ENCODE measurements around the gene CAPN7. TPM values are rescaled to one million over a fixed set of nuclear protein-coding genes. Genes with fewer than 3 reads are reported as not detected.
A peak's percentile ranks its signal among the peaks of the same experiment; 100 is the strongest.

The CAPN7 gene
- total RNA-seq, 2 experiments from 2014 or later, result 25.0 to 27.0 TPM

GRCh38 chr3:15223685-15224572 is 17.9 kb downstream of the CAPN7 start:
- Mint-ChIP-seq H3K27ac (no peak overlapping the region), H3K4me3 (no peak overlapping the region), H3K9me3 (no peaks in the 10 kb centered on the region), H3K4me1 (no peaks in the 10 kb centered on the region), H3K27me3 (no peaks in the 10 kb centered on the region), H3K36me3 (ENCODE audit: low read depth) (peaks cover 27% of the 10 kb centered on the region)
- ChIA-PET CTCF (no interaction called here), POLR2A (no interaction called here)
- no peak for DNase-seq

GRCh38 chr3:15228147-15228546 is 22.1 kb downstream of the CAPN7 start:
- Mint-ChIP-seq H3K4me3 (no peak overlapping the region), H3K27ac (no peak overlapping the region), H3K9me3 (no peaks in the 10 kb centered on the region), H3K36me3 (ENCODE audit: low read depth) (peaks cover 15% of the 10 kb centered on the region), H3K4me1 (no peaks in the 10 kb centered on the region), H3K27me3 (no peaks in the 10 kb centered on the region)
- ChIA-PET CTCF (no interaction called here), POLR2A (no interaction called here)
- no peak for DNase-seq

DNA sequence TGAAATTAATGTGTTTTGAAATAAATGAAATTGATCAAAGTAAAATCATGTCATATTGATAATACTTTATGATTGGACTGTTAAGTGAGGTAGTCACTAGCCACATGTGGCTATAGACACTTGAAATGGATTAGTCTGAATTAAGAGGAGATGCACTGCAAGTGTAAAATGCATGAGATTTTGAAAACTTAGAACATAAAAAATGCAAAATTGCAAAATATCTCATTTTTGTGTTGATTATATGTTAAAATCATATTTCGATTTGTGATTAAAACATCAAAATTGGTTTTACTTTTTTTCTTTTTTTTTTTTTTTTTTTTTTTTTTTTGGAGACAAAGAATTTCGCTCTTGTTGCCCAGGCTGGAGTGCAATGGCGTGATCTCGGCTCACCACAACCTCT is 23.2 kb downstream of the CAPN7 start:
- no peak overlapping the region for H3K4me3 Mint-ChIP-seq
- no peaks in the 10 kb centered on the region for H3K4me1 Mint-ChIP-seq
- H3K27me3 Mint-ChIP-seq, result no peaks in the 10 kb centered on the region
- H3K9me3 Mint-ChIP-seq, result no peaks in the 10 kb centered on the region
- POLR2A ChIA-PET, result no interaction called here
- DNase-seq, result no peak
- CTCF ChIA-PET, result no interaction called here
- no peak overlapping the region for H3K27ac Mint-ChIP-seq
- H3K36me3 Mint-ChIP-seq (ENCODE audit: low read depth), result peaks cover 13% of the 10 kb centered on the region

GRCh38 chr3:15241341-15241740 is 35.3 kb downstream of the CAPN7 start:
- ChIA-PET POLR2A (no interaction called here), CTCF (interaction anchor here (0.6 to 0.7 kb wide), 3 partner anchors 27 to 34 kb away, joined by 3 to 4 read pairs (median 3); no protein-coding TSS in a partner anchor)
- H3K9me3 Mint-ChIP-seq, result no peaks in the 10 kb centered on the region
- DNase-seq, result peak; percentile 60
- peaks cover 4% of the 10 kb centered on the region for H3K4me1 Mint-ChIP-seq
- no peaks in the 10 kb centered on the region for H3K27me3 Mint-ChIP-seq
- H3K27ac Mint-ChIP-seq, result no peak overlapping the region
- peaks cover 23% of the 10 kb centered on the region for H3K36me3 Mint-ChIP-seq (ENCODE audit: low read depth)
- H3K4me3 Mint-ChIP-seq, result no peak overlapping the region

DNA sequence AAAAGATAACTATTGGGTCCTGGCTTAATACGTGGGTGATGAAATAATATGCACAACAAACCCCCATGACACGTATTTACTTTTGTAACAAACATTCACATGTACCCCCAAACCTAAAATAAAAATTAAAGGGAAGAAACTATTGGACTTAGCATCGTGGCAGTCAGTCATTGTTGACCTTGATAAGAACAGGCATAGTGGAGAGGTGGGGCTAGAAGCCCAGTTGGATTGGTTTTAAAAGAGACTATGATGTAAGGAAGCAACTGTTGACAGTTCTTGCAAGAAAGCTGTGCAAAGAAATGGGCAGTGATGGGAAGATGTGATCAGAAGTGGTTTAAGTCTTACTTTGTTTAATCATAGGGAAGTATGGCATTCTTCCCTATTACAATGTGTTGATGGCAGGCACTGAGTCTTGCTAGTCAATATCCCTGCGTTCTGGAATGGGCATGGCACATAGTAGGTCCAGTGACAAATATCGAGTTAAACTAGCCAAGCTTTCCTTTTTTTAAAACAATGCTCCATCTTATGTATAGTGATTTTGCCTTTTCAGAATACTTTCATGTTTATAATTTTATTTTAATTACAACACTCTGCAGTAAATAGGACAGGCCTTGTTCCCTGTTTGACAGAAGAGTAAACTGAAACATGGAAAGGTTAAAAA is 37.9 kb downstream of the CAPN7 start:
- DNase-seq, result no peak
- Mint-ChIP-seq H3K27ac (no peak overlapping the region), H3K36me3 (ENCODE audit: low read depth) (peaks cover 32% of the 10 kb centered on the region), H3K4me3 (no peak overlapping the region), H3K27me3 (no peaks in the 10 kb centered on the region), H3K4me1 (peaks cover 6% of the 10 kb centered on the region), H3K9me3 (no peaks in the 10 kb centered on the region)
- ChIA-PET CTCF (no interaction called here), POLR2A (no interaction called here)

DNA sequence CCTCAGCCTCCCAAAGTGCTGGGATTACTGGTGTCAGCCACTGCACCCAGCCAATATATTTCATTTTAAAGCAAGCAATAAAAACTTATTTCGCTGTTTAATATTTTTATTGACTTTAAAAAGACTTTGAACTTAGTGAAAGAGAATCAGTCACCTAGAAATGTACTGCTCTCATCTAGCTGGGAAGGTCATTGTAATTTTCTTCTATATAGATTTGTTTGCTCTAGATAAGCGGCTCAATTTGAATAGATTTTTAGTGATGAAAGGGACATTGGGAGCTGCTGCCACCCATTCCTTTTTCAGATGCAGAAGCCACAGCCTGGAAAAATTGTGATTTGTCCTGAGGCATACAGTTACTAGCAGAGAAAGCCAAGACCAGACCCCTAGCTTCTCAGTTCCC is 40.1 kb downstream of the CAPN7 start:
- H3K9me3 Mint-ChIP-seq, result no peaks in the 10 kb centered on the region
- POLR2A ChIA-PET, result no interaction called here
- H3K4me1 Mint-ChIP-seq, result peaks cover 6% of the 10 kb centered on the region
- DNase-seq, result no peak
- H3K27me3 Mint-ChIP-seq, result no peaks in the 10 kb centered on the region
- no peak overlapping the region for H3K4me3 Mint-ChIP-seq
- H3K36me3 Mint-ChIP-seq (ENCODE audit: low read depth), result peaks cover 36% of the 10 kb centered on the region
- no peak overlapping the region for H3K27ac Mint-ChIP-seq
- CTCF ChIA-PET, result interaction anchor here (0.5 to 0.7 kb wide), 2 partner anchors 12 to 352 kb away, joined by 3 read pairs; no protein-coding TSS in a partner anchor

- Mint-ChIP-seq H3K9me3 (no peaks in the 10 kb centered on the region), H3K27ac (peak overlapping the region; percentile 38), H3K36me3 (ENCODE audit: low read depth) (peaks cover 44% of the 10 kb centered on the region), H3K4me3 (no peak overlapping the region), H3K4me1 (peaks cover 4% of the 10 kb centered on the region), H3K27me3 (no peaks in the 10 kb centered on the region)
- no peak for DNase-seq
- CTCF ChIA-PET, result interaction anchor here (0.8 to 1.5 kb wide), 4 partner anchors 15 to 180 kb away, joined by 3 to 4 read pairs (median 3); no protein-coding TSS in a partner anchor
- POLR2A ChIA-PET, result no interaction called here
These were observed 47.1 kb downstream of the CAPN7 start for GRCh38 chr3:15253023-15253697.

DNA sequence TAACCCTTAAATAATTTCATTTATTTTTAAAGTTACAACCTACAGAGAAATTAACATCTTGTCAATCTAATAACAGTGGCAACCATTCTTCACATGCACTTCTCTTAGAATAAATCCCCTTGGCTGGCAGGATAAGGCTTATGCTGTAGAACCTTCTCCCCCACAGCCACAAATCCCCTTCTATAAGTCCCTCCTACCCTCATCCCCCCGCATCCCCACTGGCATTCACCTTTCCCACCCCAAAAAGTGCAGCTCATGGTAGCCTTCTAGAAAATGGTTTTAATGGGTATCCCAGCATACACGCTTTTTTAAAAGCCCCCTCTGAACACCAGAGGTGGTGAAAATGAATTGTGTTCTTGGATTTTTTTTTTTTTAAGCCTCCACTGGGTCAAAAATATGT is 49.2 kb downstream of the CAPN7 start:
- no peak for DNase-seq
- Mint-ChIP-seq H3K27ac (no peak overlapping the region), H3K36me3 (ENCODE audit: low read depth) (peaks cover 58% of the 10 kb centered on the region), H3K4me3 (no peak overlapping the region), H3K9me3 (no peaks in the 10 kb centered on the region), H3K27me3 (no peaks in the 10 kb centered on the region), H3K4me1 (peaks cover 4% of the 10 kb centered on the region)
- CTCF ChIA-PET, result interaction anchor here (0.6 to 5.4 kb wide), 4 partner anchors 12 to 898 kb away, joined by 3 to 52 read pairs (median 4); no protein-coding TSS in a partner anchor
- POLR2A ChIA-PET, result no interaction called here

DNA sequence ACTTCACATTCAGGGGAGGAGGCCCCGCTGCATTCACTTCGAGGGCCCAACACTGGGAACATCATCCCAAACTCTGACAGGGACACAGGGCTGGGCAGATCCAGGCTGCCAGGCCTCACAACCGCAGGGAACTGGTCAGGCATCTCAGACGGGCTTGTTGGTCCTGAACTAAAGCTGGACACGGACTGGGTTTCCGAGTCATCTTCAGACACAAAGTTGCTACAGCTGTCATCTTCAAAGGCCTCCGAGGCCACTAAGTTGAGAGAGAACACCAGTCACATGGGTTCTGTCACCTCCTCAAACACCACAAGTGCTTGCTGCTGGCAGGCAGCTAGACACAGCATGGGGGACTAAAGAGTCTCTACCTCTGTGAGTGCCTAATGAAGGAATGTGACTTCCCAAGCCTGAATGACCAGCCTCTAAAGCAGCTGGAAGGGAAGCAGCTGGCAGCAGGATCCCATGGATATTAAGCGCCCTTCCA is 50.9 kb downstream of the CAPN7 start:
- H3K36me3 Mint-ChIP-seq (ENCODE audit: low read depth), result peaks cover 63% of the 10 kb centered on the region
- no peak overlapping the region for H3K4me3 Mint-ChIP-seq
- ChIA-PET CTCF (interaction anchor here (0.7 to 5.4 kb wide), 4 partner anchors 10 to 134 kb away, joined by 3 to 52 read pairs (median 4); no protein-coding TSS in a partner anchor), POLR2A (no interaction called here)
- H3K27ac Mint-ChIP-seq, result no peak overlapping the region
- peaks cover 4% of the 10 kb centered on the region for H3K4me1 Mint-ChIP-seq
- H3K27me3 Mint-ChIP-seq, result no peaks in the 10 kb centered on the region
- H3K9me3 Mint-ChIP-seq, result no peaks in the 10 kb centered on the region
- no peak for DNase-seq

GRCh38 chr3:15258720-15259119 is 52.7 kb downstream of the CAPN7 start:
- no peaks in the 10 kb centered on the region for H3K9me3 Mint-ChIP-seq
- ChIA-PET CTCF (interaction anchor here (0.6 to 5.4 kb wide), 4 partner anchors 8 to 90 kb away, joined by 3 to 52 read pairs (median 3); no protein-coding TSS in a partner anchor), POLR2A (no interaction called here)
- H3K4me1 Mint-ChIP-seq, result no peaks in the 10 kb centered on the region
- no peak overlapping the region for H3K27ac Mint-ChIP-seq
- H3K36me3 Mint-ChIP-seq (ENCODE audit: low read depth), result peaks cover 52% of the 10 kb centered on the region
- no peaks in the 10 kb centered on the region for H3K27me3 Mint-ChIP-seq
- no peak for DNase-seq
- H3K4me3 Mint-ChIP-seq, result no peak overlapping the region

DNA sequence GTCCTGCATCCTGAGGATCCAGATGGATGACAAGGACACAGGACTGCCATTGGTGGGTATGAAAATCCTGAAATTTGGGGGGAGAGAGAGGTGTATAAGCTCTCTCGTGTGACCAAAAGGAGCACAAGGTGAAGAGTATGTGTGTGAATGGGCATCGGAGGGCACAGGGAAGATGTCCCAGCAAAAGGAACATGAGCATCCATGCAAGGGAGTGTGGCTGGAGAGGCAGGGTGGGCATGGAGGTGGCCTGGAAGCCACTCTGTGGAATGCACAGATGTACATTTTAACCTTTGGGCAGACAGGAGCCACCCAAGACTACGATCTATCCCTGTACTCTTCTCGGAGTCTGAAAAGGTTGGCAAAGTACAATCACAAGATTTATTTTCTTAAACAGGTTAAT is 54.5 kb downstream of the CAPN7 start:
- CTCF ChIA-PET, result interaction anchor here (0.6 to 5.4 kb wide), 2 partner anchors 7 to 169 kb away, joined by 3 to 52 read pairs; no protein-coding TSS in a partner anchor
- no peak for DNase-seq
- Mint-ChIP-seq H3K9me3 (no peaks in the 10 kb centered on the region), H3K4me3 (no peak overlapping the region), H3K36me3 (ENCODE audit: low read depth) (peaks cover 49% of the 10 kb centered on the region), H3K27me3 (no peaks in the 10 kb centered on the region), H3K27ac (no peak overlapping the region), H3K4me1 (peaks cover 7% of the 10 kb centered on the region)
- POLR2A ChIA-PET, result no interaction called here

DNA sequence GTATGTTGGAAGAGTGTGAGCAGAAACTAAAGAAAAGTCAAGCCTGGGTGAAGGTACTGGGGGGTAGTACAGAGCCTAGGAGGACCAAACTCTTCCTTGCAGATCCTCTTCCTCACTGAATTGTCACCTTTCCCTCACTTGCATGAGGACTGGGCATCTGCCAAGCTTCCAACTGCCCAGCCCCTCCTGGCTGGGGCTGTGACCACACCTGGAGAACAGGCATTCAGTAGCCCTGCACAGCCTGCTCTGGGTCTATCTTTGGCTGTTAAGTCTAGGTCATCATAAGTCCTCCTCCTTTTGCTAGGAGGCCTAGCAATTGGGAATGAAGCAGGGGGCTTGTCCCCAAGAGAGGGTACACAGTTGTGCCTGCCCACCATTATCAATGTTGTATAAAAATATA is 55.2 kb downstream of the CAPN7 start:
- H3K27ac Mint-ChIP-seq, result no peak overlapping the region
- peaks cover 12% of the 10 kb centered on the region for H3K4me1 Mint-ChIP-seq
- ChIA-PET POLR2A (no interaction called here), CTCF (no interaction called here)
- DNase-seq, result no peak
- no peak overlapping the region for H3K4me3 Mint-ChIP-seq
- no peaks in the 10 kb centered on the region for H3K9me3 Mint-ChIP-seq
- H3K36me3 Mint-ChIP-seq (ENCODE audit: low read depth), result peaks cover 45% of the 10 kb centered on the region
- H3K27me3 Mint-ChIP-seq, result no peaks in the 10 kb centered on the region

- H3K27ac Mint-ChIP-seq, result no peak overlapping the region
- no peaks in the 10 kb centered on the region for H3K27me3 Mint-ChIP-seq
- POLR2A ChIA-PET, result no interaction called here
- H3K4me1 Mint-ChIP-seq, result peaks cover 14% of the 10 kb centered on the region
- DNase-seq, result no peak
- H3K9me3 Mint-ChIP-seq, result no peaks in the 10 kb centered on the region
- CTCF ChIA-PET, result interaction anchor here (1.2 kb wide), 1 partner anchor 87 kb away, joined by 3 read pairs; no protein-coding TSS in a partner anchor
- H3K36me3 Mint-ChIP-seq (ENCODE audit: low read depth), result peaks cover 45% of the 10 kb centered on the region
- H3K4me3 Mint-ChIP-seq, result no peak overlapping the region
These were observed 56.0 kb downstream of the CAPN7 start for GRCh38 chr3:15262021-15262420.

Data from activated CD4-positive, alpha-beta T cell treated with anti-CD3 and anti-CD28 coated beads, Interleukin-2, amount 10 ng/mL, durations not matched to agents 7 days and 5 days (primary cell).